Sigmoid colon (tissue), 4 donors: Measurements from ENCODE around the gene PTPRZ1.

Experiments used
- POLR2A ChIP-seq, 2 donors: fragments of 450-650 bp; IDR thresholded peaks; one replicate each; pipeline ENCODE4 v1.6.1; 2016; ENCODE audit warnings: antibody characterized with exemption in 2 of 2, mild to moderate bottlenecking in 2 of 2, moderate library complexity in 2 of 2
- POLR2AphosphoS5 ChIP-seq, 4 donors: sonication (generic); formaldehyde crosslinking; IDR thresholded peaks; one replicate each; pipeline ENCODE4 v1.6.1; 2017; ENCODE audit warnings: antibody characterized with exemption in 4 of 4
- TF ChIP-seq, protein P1 (sequence below), 4 experiments: fragments of 450-650 bp in 3 of 4; fragments of 200-600 bp in 1 of 4; IDR thresholded peaks; one replicate each; pipeline ENCODE4 v1.5.1; 2016 to 2019; ENCODE audit warnings: antibody characterized with exemption in 4 of 4, mild to moderate bottlenecking in 3 of 4, moderate library complexity in 2 of 4

DNA sequence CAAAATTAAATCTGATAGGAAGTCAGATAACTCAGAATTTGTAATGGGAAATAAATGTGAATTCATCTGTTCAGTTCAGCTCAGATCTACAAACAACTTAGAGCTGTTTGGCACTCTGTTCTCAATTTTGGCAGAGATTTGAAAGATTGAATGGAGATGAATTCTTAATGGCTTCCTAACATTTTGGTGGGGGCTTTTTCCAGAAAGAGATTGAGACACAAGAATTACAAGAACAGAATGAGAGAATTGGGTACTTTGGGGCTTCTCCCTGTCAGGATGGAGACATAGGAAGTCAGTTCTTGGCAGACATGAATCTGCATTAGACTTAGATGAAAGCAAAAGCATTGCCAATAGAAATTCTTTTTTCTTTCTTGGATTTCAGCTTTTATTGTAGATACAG is 39.0 kb upstream of the PTPRZ1 start:
- TF ChIP-seq, protein P1, sequence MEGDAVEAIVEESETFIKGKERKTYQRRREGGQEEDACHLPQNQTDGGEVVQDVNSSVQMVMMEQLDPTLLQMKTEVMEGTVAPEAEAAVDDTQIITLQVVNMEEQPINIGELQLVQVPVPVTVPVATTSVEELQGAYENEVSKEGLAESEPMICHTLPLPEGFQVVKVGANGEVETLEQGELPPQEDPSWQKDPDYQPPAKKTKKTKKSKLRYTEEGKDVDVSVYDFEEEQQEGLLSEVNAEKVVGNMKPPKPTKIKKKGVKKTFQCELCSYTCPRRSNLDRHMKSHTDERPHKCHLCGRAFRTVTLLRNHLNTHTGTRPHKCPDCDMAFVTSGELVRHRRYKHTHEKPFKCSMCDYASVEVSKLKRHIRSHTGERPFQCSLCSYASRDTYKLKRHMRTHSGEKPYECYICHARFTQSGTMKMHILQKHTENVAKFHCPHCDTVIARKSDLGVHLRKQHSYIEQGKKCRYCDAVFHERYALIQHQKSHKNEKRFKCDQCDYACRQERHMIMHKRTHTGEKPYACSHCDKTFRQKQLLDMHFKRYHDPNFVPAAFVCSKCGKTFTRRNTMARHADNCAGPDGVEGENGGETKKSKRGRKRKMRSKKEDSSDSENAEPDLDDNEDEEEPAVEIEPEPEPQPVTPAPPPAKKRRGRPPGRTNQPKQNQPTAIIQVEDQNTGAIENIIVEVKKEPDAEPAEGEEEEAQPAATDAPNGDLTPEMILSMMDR (IDR thresholded peaks at IDR 0.05), result no peak
- TF ChIP-seq POLR2AphosphoS5 (IDR thresholded peaks at IDR 0.05), result no peak
- TF ChIP-seq POLR2A (IDR thresholded peaks at IDR 0.05), result no peak
